Measurements from ENCODE around the gene PLA2G4E. TPM values are rescaled to one million over a fixed set of nuclear protein-coding genes. Genes with fewer than 3 reads are reported as not detected.

PLA2G4E gene
- total RNA-seq, 4 donors from 2014 or later: 1.1 to 89.5 (median 9.2) TPM

GRCh38 chr15:41943543-41944312 lies 77.1 kb downstream of the PLA2G4E start:
- intact Hi-C loops (cut with DNase I): no loop called here
- no peaks in the 10 kb centered on the region for H3K27me3 ChIP-seq
- peak overlapping the region in 3 of 4 donors; percentile 41 to 73 (median 54) for H3K27ac ChIP-seq
- DNase-seq: no peak
- no peaks in the 10 kb centered on the region for H3K9me3 ChIP-seq
- TF ChIP-seq CTCF (IDR thresholded peaks at IDR 0.05) (no peak), POLR2A (IDR thresholded peaks at IDR 0.05) (no peak)
- WGBS, 2 donors: 94 to 100% methylated on average over 2 to 6 of the region's 6 CpGs
- peaks cover 5 to 98% (median 39%) of the 10 kb centered on the region in 3 donors for H3K4me1 ChIP-seq
- H3K4me3 ChIP-seq: no peak overlapping the region
- H3K36me3 ChIP-seq: peaks cover 0 to 32% (median 0%) of the 10 kb centered on the region in 3 donors

- Histone ChIP-seq H3K4me1 (peaks cover 5 to 100% (median 39%) of the 10 kb centered on the region in 3 donors), H3K27me3 (no peaks in the 10 kb centered on the region), H3K36me3 (peaks cover 0 to 32% (median 0%) of the 10 kb centered on the region in 3 donors), H3K4me3 (no peak overlapping the region), H3K27ac (peak overlapping the region; percentile 8 to 87 (median 42)), H3K9me3 (no peaks in the 10 kb centered on the region)
- WGBS, 2 donors: 80 to 90% methylated on average over 2 to 4 of the region's 7 CpGs
- DNase-seq: no peak
- no peak for TF ChIP-seq POLR2A (IDR thresholded peaks at IDR 0.05)
- no peak for TF ChIP-seq CTCF (IDR thresholded peaks at IDR 0.05)
- intact Hi-C loops (cut with DNase I): no loop called here
These were observed 78.0 kb downstream of the PLA2G4E start for GRCh38 chr15:41942886-41943285.

- peaks cover 5 to 100% (median 37%) of the 10 kb centered on the region in 3 donors for H3K4me1 ChIP-seq
- DNase-seq: no peak
- H3K4me3 ChIP-seq: no peak overlapping the region
- H3K9me3 ChIP-seq: no peaks in the 10 kb centered on the region
- H3K27ac ChIP-seq: peak overlapping the region; percentile 44 to 87 (median 70)
- intact Hi-C loops (cut with DNase I): no loop called here
- no peaks in the 10 kb centered on the region for H3K27me3 ChIP-seq
- H3K36me3 ChIP-seq: peaks cover 0 to 32% (median 0%) of the 10 kb centered on the region in 3 donors
- WGBS, 2 donors: 46 to 58% methylated on average over 18 of the region's 22 CpGs
- TF ChIP-seq POLR2A (IDR thresholded peaks at IDR 0.05) (no peak), CTCF (IDR thresholded peaks at IDR 0.05) (no peak)
These were observed 79.0 kb downstream of the PLA2G4E start for GRCh38 chr15:41941644-41942415.

GRCh38 chr15:41940441-41940857 lies 80.4 kb downstream of the PLA2G4E start:
- DNase-seq: no peak
- no peak overlapping the region for H3K4me3 ChIP-seq
- H3K4me1 ChIP-seq: peaks cover 9 to 100% (median 48%) of the 10 kb centered on the region in 3 donors
- peak overlapping the region; percentile 75 to 87 (median 78) for H3K27ac ChIP-seq
- no peak for TF ChIP-seq POLR2A (IDR thresholded peaks at IDR 0.05)
- no peak for TF ChIP-seq CTCF (IDR thresholded peaks at IDR 0.05)
- H3K27me3 ChIP-seq: no peaks in the 10 kb centered on the region
- intact Hi-C loops (cut with DNase I): no loop called here
- 30 to 52% methylated on average over 3 to 11 of the region's 13 CpGs for WGBS, 2 donors
- peaks cover 0 to 23% (median 0%) of the 10 kb centered on the region in 3 donors for H3K36me3 ChIP-seq
- H3K9me3 ChIP-seq: no peaks in the 10 kb centered on the region

GRCh38 chr15:41939986-41940385 lies 80.9 kb downstream of the PLA2G4E start:
- 49 to 64% methylated on average over 8 to 9 of the region's 9 CpGs for WGBS, 2 donors
- no peak for TF ChIP-seq POLR2A (IDR thresholded peaks at IDR 0.05)
- TF ChIP-seq CTCF (IDR thresholded peaks at IDR 0.05): no peak
- no peak for DNase-seq
- intact Hi-C loops (cut with DNase I): no loop called here
- H3K27me3 ChIP-seq: no peaks in the 10 kb centered on the region
- peak overlapping the region; percentile 75 to 87 (median 78) for H3K27ac ChIP-seq
- no peaks in the 10 kb centered on the region for H3K9me3 ChIP-seq
- peaks cover 0 to 20% (median 0%) of the 10 kb centered on the region in 3 donors for H3K36me3 ChIP-seq
- H3K4me3 ChIP-seq: no peak overlapping the region
- H3K4me1 ChIP-seq: peaks cover 14 to 100% (median 53%) of the 10 kb centered on the region in 3 donors

Data from esophagus squamous epithelium (tissue), 5 donors.